Left lung (tissue), 10 donors: ENCODE measurements around the gene FGF14. TPM values are rescaled to one million over a fixed set of nuclear protein-coding genes. Genes with fewer than 3 reads are reported as not detected.

Experiments
- ATAC-seq: fragments of 200-7000 bp; cut with Tn5 transposase; one replicate; pipeline ENCODE4 v1.9.1; 2020; ENCODE audit warnings: moderate library complexity
- DNase-seq, 4 donors: peaks; one replicate each; pipeline ENCODE4 v3.0.0-alpha.2; 2013 to 2020
- H3K27ac ChIP-seq, 2 donors: fragments of 200-600 bp; sonication (generic) in 1 of 2; one replicate each; pipeline versions ENCODE4 v1.5.0 to v1.8.0; 2020 to 2021
- H3K27me3 ChIP-seq, 2 donors: fragments of 200-600 bp; sonication (generic) in 1 of 2; one replicate each; pipeline versions ENCODE4 v1.5.0 to v1.8.0; 2020 to 2021
- H3K36me3 ChIP-seq, 2 donors: fragments of 200-600 bp; sonication (generic) in 1 of 2; one replicate each; pipeline versions ENCODE4 v1.5.0 to v1.8.0; 2020 to 2021
- H3K4me1 ChIP-seq, 2 donors: fragments of 200-600 bp; one replicate each; pipeline ENCODE4 v1.8.0; 2021
- H3K4me3 ChIP-seq, 2 donors: fragments of 200-600 bp; sonication (generic) in 1 of 2; one replicate each; pipeline versions ENCODE4 v1.5.0 to v1.8.0; 2020 to 2021; ENCODE audit warnings: mild to moderate bottlenecking in 1 of 2
- H3K9me3 ChIP-seq, 2 donors: fragments of 200-600 bp; sonication (generic) in 1 of 2; one replicate each; pipeline versions ENCODE4 v1.5.0 to v1.8.0; 2020 to 2021
- CTCF ChIP-seq, 2 donors: fragments of 200-600 bp; sonication (generic) in 1 of 2; IDR thresholded peaks; one replicate each; pipeline versions ENCODE4 v1.5.0 to v1.8.0; 2021; ENCODE audit warnings: antibody characterized with exemption in 2 of 2
- intact Hi-C, 2 donors: fragments of 100-400 bp; cut with DNase I; formaldehyde crosslinking; loops; one replicate each; pipeline versions ENCODE4 v1.11.2 to v1.14.2; 2022
- polyA plus RNA-seq, 6 donors: library from polyadenylated mRNA; unstranded; fragments of 120-200 nt; gene quantifications; one replicate each; pipeline ENCODE4 v1.2.1, GENCODE V29; 2013; ENCODE audit not compliant: insufficient read length in 6 of 6
- total RNA-seq, 2 donors: library from RNA; stranded (reverse); fragmentation: NEBNext Ultra II Directional; extraction: Animal tissue kit (Norgen Biotek cat#: 25700); gene quantifications; one replicate each; pipeline ENCODE4 v1.2.1, GENCODE V29; 2021
- donor health status: DM: no; HTN: yes; CAD: no.
- donor health status: DM: no; HTN: no; CAD: no.

The FGF14 gene
- total and polyA plus RNA-seq, 8 donors = 0.45 to 3.4 (median 0.78) TPM

GRCh38 chr13:102203718-102204117 lies 198.1 kb downstream of the FGF14 start:
- DNase-seq = no peak
- Histone ChIP-seq H3K9me3 (no peaks in the 10 kb centered on the region), H3K27me3 (no peaks in the 10 kb centered on the region), H3K27ac (no peak overlapping the region), H3K4me3 (no peak overlapping the region), H3K4me1 (no peaks in the 10 kb centered on the region), H3K36me3 (no peaks in the 10 kb centered on the region)
- no peak for ATAC-seq
- no peak for TF ChIP-seq CTCF (IDR thresholded peaks at IDR 0.05)
- intact Hi-C loops = no loop called here

DNA sequence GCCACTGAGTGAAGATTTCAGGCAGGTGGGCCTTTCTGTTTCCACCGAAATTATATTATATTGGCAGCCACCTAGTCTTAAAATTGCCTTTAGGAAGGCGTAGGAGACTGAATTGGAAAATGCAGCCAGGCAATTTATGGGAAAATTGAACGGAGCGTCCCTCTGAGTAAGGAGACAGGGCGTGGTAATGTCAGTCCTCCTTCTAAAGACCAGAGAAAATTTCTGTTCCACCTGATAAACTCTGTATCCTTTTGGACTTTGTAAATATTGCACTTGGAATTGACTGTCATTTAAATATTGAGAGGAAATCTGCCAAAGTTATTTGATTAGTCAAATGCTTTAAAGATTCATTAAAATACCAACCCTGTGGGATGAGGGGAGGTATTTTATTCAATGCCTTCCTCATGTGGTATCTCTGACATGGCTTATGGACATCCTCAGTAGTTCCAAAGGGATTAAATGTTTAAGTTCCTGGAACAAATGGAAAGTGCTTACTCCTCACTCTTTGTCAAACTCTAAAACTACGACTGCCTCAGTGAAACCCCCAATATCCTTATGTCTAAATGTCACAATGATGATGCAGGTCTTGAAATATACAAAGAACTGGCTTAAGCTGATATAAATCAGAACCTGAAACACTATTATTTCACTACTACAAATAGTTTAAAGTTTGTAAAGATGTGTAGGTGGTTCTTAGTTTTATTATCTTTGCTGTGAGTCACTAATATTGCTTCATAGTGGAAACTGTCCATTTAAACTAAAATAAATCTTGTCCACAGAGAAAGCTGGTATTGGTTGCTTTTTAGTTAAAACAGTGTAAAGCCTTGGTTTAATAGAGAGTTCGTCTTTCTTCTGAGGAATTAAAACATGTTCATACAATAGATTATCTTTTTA lies 203.2 kb downstream of the FGF14 start:
- intact Hi-C loops = no loop called here
- DNase-seq (no peak), ATAC-seq (no peak)
- H3K27me3 ChIP-seq = no peaks in the 10 kb centered on the region
- H3K4me1 ChIP-seq = no peaks in the 10 kb centered on the region
- no peak overlapping the region for H3K4me3 ChIP-seq
- no peaks in the 10 kb centered on the region for H3K9me3 ChIP-seq
- H3K27ac ChIP-seq = no peak overlapping the region
- TF ChIP-seq CTCF (IDR thresholded peaks at IDR 0.05) = no peak
- no peaks in the 10 kb centered on the region for H3K36me3 ChIP-seq

DNA sequence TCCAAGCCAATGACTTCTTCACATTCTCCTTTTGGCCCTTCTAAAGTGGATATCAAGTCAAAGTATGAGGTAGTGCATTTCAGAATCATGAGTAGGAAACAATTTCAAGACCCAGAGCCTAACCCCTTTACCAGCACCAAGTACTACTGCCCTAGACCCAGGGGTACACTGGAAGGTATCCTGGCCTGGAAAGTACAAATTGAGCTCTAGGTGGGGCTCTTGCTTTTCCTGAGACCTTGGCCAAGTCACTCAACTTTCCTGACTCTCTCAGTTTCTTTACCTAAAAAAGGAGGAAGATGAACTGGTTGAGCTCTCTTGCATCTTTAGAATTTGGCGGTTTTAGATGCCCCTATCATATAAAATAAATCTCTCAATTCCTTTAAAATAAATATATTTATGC lies 204.7 kb downstream of the FGF14 start:
- Histone ChIP-seq H3K27ac (no peak overlapping the region), H3K36me3 (no peaks in the 10 kb centered on the region), H3K27me3 (no peaks in the 10 kb centered on the region), H3K4me1 (no peaks in the 10 kb centered on the region), H3K9me3 (no peaks in the 10 kb centered on the region), H3K4me3 (no peak overlapping the region)
- ATAC-seq (peak; percentile 46), DNase-seq (no peak)
- intact Hi-C loops = no loop called here
- TF ChIP-seq CTCF (IDR thresholded peaks at IDR 0.05) = no peak

- ATAC-seq (no peak), DNase-seq (no peak)
- H3K27me3 ChIP-seq = no peaks in the 10 kb centered on the region
- TF ChIP-seq CTCF (IDR thresholded peaks at IDR 0.05) = no peak
- no peak overlapping the region for H3K27ac ChIP-seq
- H3K4me1 ChIP-seq = no peaks in the 10 kb centered on the region
- H3K36me3 ChIP-seq = no peaks in the 10 kb centered on the region
- H3K4me3 ChIP-seq = no peak overlapping the region
- intact Hi-C loops = no loop called here
- H3K9me3 ChIP-seq = no peaks in the 10 kb centered on the region
Observed at GRCh38 chr13:102195566-102196462, 206.0 kb downstream of the FGF14 start.

DNA sequence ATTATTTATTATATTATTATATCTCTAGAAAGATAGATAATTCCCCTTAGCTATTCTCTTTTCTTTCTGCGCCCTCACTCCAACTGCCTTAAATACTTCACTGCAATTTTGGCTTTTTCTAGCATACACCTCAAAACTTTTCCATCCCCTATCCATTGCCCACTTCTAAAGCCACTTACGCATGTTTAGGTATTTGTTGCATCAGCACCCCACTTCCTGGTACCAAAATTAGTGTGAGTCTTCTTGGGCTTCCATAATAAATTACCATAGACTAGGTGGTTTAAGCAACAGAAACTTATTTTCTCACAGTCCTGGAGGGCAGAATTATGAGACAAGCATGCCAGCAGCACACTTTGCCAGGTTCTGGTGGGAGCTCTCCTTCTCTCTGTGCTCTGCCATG lies 209.0 kb downstream of the FGF14 start:
- H3K36me3 ChIP-seq = no peaks in the 10 kb centered on the region
- no peak for DNase-seq
- intact Hi-C loops = no loop called here
- TF ChIP-seq CTCF (IDR thresholded peaks at IDR 0.05) = no peak
- no peak for ATAC-seq
- no peak overlapping the region for H3K27ac ChIP-seq
- no peak overlapping the region for H3K4me3 ChIP-seq
- H3K4me1 ChIP-seq = no peaks in the 10 kb centered on the region
- H3K27me3 ChIP-seq = no peaks in the 10 kb centered on the region
- H3K9me3 ChIP-seq = no peaks in the 10 kb centered on the region
